AG10803 (cell line): ENCODE measurements around the gene AIG1.
A peak's percentile ranks its signal among the peaks of the same experiment; 100 is the strongest.

Source experiments
- DNase-seq: peaks from one replicate; pipeline ENCODE4 v3.0.0; 2010; ENCODE audit warnings: low read depth
- H3K4me3 ChIP-seq: 2 replicates; pipeline ENCODE4 v1.5.1; 2011; ENCODE audit warnings: mild to moderate bottlenecking, low read length, control low read depth
- CTCF ChIP-seq: conservative IDR thresholded peaks from 2 replicates; pipeline ENCODE4 v1.5.1; 2011; ENCODE audit warnings: mild to moderate bottlenecking, low read length, control low read depth, inconsistent platforms

AIG1 gene

DNA sequence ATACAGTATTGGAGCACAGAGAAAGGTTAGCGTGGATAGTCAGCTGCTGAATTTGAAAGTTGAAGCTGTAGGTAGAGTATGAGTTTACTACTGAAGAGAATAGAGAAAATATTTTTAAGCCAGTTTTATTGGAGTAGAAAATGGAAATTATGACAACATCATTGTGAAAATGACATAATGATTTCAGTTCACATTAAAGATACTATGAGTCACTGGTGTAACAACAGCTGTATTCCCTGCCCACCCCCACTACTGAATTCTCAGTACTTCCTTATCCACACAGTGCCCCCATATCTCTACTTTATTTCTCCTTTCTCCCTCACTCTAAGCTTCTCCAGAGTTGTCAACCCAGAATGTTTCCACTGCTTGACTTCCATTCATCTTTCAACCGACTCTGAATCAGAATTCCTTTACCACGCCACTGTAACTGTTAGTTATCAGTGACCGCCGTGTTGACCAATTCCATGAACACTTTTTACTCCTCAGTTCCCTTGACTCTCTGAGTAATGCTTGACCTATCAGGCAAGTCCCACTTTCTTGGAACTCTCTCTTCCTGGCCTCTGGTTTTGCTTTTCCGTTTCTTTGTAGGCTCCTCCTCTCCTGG is 139.6 kb downstream of the AIG1 start:
- H3K4me3 ChIP-seq = no peak overlapping the region
- no peak for DNase-seq
- no peak for TF ChIP-seq CTCF

DNA sequence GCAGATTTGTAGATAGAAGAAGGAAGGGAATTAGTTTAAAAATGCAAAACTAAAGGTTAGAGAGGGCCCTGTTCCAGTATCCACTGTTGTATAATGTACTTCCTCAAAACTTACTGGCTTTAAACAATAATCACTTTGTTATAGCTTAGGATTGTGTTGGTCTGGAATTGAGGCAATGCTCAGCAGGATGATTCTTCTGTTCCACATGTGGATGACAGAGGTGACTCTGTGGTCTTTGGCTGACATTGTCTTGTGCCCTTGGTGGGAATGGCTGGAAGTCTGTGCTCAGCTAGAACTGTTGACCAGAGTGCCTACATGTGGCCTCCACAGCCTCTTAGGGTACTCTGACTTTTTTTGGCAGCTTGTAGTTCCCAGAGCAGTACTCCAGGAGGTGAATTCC is 143.4 kb downstream of the AIG1 start:
- no peak overlapping the region for H3K4me3 ChIP-seq
- no peak for TF ChIP-seq CTCF
- DNase-seq = no peak

GRCh38 chr6:143205131-143205535 is 144.4 kb downstream of the AIG1 start:
- TF ChIP-seq CTCF = no peak
- no peak for DNase-seq
- no peak overlapping the region for H3K4me3 ChIP-seq

GRCh38 chr6:143205585-143205984 is 144.9 kb downstream of the AIG1 start:
- H3K4me3 ChIP-seq = no peak overlapping the region
- peak; percentile 76 for DNase-seq
- no peak for TF ChIP-seq CTCF

DNA sequence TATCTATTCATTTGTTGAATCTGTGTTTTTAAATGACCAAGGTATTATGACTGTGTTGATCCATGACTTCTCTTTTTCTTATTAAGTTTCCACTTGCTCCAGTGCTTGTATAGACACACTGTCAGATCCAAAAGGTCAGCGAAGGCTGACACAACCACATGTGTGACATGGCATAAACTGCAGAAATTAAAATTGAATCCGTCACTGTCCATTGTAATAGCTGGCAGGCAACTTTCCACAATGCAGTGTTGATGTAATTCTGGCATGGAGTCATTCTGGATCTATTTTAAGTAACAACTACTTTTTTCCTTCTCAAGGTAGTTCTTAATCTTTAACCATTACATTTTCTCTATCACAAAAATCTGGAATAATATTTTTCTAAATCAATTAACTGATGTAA is 145.3 kb downstream of the AIG1 start:
- peak; percentile 82 for DNase-seq
- no peak overlapping the region for H3K4me3 ChIP-seq
- no peak for TF ChIP-seq CTCF

DNA sequence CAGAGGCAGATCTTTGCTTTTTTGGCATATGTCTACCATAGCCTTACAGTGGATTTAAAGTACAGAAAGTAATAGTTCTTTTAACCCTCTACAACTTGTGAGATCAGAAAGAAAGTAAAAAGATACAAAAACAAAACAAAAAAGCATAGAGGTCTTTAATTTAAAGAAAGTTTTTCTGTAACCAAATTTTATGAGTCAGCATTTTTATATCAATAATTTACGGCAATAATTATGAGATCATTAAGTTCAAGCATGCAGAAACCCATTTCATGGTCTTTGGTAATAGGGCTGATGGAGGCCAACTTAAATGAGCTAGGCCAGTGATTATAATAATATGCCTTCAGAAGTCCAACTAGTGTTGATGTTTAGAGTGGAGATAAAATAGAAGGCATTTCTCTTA is 145.9 kb downstream of the AIG1 start:
- TF ChIP-seq CTCF = no peak
- H3K4me3 ChIP-seq = no peak overlapping the region
- no peak for DNase-seq

DNA sequence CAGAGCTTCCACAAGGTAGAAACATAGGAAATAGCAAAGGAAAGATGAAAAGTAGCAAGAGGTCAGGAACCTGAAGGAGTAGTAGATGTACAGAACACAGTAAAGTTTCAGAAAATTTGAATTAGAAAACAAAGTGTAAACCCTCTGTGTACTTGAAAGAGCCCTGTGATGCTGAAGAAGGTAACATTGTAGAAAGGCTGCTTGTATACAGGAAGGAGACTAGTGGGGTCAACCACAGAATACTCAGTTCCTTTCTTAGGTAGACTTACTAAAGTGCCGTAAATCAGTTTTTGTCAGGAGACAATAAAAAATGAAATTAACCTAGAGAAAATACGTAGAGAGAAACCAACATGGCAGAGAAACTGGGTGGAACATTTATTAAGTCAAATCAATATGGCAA is 149.7 kb downstream of the AIG1 start:
- TF ChIP-seq CTCF = no peak
- no peak for DNase-seq
- no peak overlapping the region for H3K4me3 ChIP-seq
